ENCODE measurements around the gene SNED1. TPM values are rescaled to one million over a fixed set of nuclear protein-coding genes. Genes with fewer than 3 reads are reported as not detected.

SNED1 gene
- total and polyA plus RNA-seq, 9 of the 15 experiments (the other 6 are each of a cell fraction or from before 2014, with no cell fraction given): 0.03 to 0.07 (median 0.05) TPM; not detected in 5

DNA sequence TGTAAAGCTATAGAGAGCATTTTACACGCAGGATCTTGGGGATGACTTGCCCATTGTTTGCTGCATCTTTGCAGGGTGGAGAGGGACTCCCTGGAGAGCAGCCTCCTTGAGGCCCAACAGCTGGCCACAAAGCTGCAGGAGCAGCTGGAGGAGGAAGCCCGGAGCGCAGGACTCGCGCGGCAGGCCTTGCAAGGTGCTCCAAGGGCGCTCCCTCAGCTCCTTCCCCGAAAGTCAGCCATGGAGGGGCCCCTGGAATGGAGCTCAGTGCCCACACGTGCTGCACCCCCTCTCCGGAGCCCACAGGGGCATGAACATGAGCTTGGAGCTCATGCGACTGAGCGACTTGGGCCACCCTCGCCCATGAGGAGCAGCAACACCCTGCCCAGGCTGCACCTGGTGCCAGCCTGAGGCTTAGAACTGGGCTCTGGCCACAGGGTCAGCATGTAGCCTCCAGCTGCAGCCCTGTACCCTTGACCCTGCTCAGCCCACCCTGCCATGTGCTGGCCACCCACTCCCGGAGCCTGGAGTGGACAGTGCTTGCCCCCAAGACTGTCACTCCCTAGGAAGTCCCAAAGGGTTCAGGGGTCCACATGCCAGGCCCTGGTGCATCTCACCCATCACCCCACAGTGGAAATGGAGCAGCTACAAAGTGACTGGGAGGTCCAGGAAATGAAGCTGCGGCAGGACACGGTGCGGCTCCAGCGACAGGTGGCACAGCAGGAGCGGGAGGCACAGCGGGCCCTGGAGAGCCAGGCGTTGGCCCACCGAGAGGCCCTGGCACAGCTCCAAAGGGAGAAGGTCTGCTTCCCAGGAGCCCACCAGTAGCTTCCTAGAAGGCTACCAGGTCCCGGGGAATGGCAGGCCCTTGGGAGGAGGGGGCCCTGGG lies 49.3 kb upstream of the SNED1 start:
- no TSS peak for BruUV-seq (replicated peaks)
- FAIRE-seq (no peak), ATAC-seq (no peak), DNase-seq (ENCODE audit: extremely low read depth in 1 of 4, low spot score in 3 of 4) (no peak)
- Histone ChIP-seq H3K9me1 (ENCODE audit: control insufficient read depth, insufficient read depth, low read length) (no peaks in the 10 kb centered on the region), H3K79me2 (ENCODE audit: control insufficient read depth, insufficient read depth, low read length) (no peaks in the 10 kb centered on the region), H4K20me1 (replicated peaks; ENCODE audit: control insufficient read depth, insufficient read depth, low read length) (no peaks in the 10 kb centered on the region), H3K4me2 (ENCODE audit: insufficient read depth, low read length) (no peak overlapping the region), H3K27me3 (ENCODE audit: control insufficient read depth in 2 of 2, insufficient read depth in 2 of 2, low read length in 2 of 2) (peaks cover 0 to 13% of the 10 kb centered on the region in 2 experiments; a peak in 2 of 5 replicates), H3K4me1 (replicated peaks in 1 of 2; ENCODE audit: control insufficient read depth in 2 of 2, insufficient read depth in 2 of 2, low read length in 2 of 2) (no peaks in the 10 kb centered on the region), H3K36me3 (ENCODE audit: control insufficient read depth, insufficient read depth, low read length) (no peaks in the 10 kb centered on the region), H3K9ac (ENCODE audit: insufficient read depth in 1 of 2, low read depth in 2 of 2, low read length in 2 of 2) (no peak overlapping the region), H3K9me3 (replicated peaks; ENCODE audit: control insufficient read depth, insufficient read depth, low read depth, low read length) (no peaks in the 10 kb centered on the region), H2AFZ (ENCODE audit: low read depth, low read length) (no peak overlapping the region), H3K4me3 (no peak overlapping the region), H3K27ac (ENCODE audit: extremely low read depth, low read depth, low read length) (no peak overlapping the region)
- intact Hi-C loops (cut with micrococcal nuclease) (no loop called here), in situ Hi-C loops (cut with MboI) (no loop called here)
- WGBS (ENCODE audit: insufficient coverage, low coverage, missing lambda C conversion rate): 0% methylated on average over 17 of the region's 23 CpGs
- POLR2A ChIA-PET: interaction anchor here (0.6 to 1.1 kb wide), 2 partner anchors 16 to 58 kb away, joined by 3 read pairs; no protein-coding TSS in a partner anchor
- CTCF ChIA-PET (ENCODE audit: low intra/inter-chr PET ratio): no interaction called here
- no peak for TF ChIP-seq SRSF3 (IDR thresholded peaks at IDR 0.05; ENCODE audit: insufficient read depth, low read length)
- TF ChIP-seq ZNF551 (CRISPR knock-in tag; IDR thresholded peaks at IDR 0.05): no peak
- no peak for TF ChIP-seq CREBBP (IDR thresholded peaks at IDR 0.05; ENCODE audit: low read depth, low read length)
- TF ChIP-seq, protein P1, sequence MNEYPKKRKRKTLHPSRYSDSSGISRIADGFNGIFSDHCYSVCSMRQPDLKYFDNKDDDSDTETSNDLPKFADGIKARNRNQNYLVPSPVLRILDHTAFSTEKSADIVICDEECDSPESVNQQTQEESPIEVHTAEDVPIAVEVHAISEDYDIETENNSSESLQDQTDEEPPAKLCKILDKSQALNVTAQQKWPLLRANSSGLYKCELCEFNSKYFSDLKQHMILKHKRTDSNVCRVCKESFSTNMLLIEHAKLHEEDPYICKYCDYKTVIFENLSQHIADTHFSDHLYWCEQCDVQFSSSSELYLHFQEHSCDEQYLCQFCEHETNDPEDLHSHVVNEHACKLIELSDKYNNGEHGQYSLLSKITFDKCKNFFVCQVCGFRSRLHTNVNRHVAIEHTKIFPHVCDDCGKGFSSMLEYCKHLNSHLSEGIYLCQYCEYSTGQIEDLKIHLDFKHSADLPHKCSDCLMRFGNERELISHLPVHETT (CRISPR knock-in tag; conservative IDR thresholded peaks at IDR 0.05 in 1 of 2, IDR thresholded peaks at IDR 0.05 in 1 of 2): no peak
- no peak for TF ChIP-seq ZNF347 (CRISPR knock-in tag; IDR thresholded peaks at IDR 0.05; ENCODE audit: low read depth)
- TF ChIP-seq FUS (optimal IDR thresholded peaks at IDR 0.05; ENCODE audit: low read depth, low read length): no peak
- TF ChIP-seq SIN3B (IDR thresholded peaks at IDR 0.05; ENCODE audit: low read depth): no peak
- TF ChIP-seq ZNF354B (CRISPR knock-in tag; IDR thresholded peaks at IDR 0.05): no peak
- TF ChIP-seq SMARCA4 (IDR thresholded peaks at IDR 0.05): no peak
- TF ChIP-seq PRMT5 (CRISPR knock-in tag; IDR thresholded peaks at IDR 0.05): no peak
- TF ChIP-seq NEUROD1 (IDR thresholded peaks at IDR 0.05; ENCODE audit: borderline replicate concordance, low read depth, low read length, partially characterized antibody): no peak
- TF ChIP-seq, protein P2, sequence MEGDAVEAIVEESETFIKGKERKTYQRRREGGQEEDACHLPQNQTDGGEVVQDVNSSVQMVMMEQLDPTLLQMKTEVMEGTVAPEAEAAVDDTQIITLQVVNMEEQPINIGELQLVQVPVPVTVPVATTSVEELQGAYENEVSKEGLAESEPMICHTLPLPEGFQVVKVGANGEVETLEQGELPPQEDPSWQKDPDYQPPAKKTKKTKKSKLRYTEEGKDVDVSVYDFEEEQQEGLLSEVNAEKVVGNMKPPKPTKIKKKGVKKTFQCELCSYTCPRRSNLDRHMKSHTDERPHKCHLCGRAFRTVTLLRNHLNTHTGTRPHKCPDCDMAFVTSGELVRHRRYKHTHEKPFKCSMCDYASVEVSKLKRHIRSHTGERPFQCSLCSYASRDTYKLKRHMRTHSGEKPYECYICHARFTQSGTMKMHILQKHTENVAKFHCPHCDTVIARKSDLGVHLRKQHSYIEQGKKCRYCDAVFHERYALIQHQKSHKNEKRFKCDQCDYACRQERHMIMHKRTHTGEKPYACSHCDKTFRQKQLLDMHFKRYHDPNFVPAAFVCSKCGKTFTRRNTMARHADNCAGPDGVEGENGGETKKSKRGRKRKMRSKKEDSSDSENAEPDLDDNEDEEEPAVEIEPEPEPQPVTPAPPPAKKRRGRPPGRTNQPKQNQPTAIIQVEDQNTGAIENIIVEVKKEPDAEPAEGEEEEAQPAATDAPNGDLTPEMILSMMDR (IDR thresholded peaks at IDR 0.05 in 2 of 3, conservative IDR thresholded peaks at IDR 0.05 in 1 of 3; ENCODE audit: insufficient read depth in 2 of 3, low read depth in 1 of 3, low read length in 3 of 3): no peak
- TF ChIP-seq, protein P3, sequence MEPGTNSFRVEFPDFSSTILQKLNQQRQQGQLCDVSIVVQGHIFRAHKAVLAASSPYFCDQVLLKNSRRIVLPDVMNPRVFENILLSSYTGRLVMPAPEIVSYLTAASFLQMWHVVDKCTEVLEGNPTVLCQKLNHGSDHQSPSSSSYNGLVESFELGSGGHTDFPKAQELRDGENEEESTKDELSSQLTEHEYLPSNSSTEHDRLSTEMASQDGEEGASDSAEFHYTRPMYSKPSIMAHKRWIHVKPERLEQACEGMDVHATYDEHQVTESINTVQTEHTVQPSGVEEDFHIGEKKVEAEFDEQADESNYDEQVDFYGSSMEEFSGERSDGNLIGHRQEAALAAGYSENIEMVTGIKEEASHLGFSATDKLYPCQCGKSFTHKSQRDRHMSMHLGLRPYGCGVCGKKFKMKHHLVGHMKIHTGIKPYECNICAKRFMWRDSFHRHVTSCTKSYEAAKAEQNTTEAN (CRISPR knock-in tag; IDR thresholded peaks at IDR 0.05): no peak
- TF ChIP-seq, protein P4, sequence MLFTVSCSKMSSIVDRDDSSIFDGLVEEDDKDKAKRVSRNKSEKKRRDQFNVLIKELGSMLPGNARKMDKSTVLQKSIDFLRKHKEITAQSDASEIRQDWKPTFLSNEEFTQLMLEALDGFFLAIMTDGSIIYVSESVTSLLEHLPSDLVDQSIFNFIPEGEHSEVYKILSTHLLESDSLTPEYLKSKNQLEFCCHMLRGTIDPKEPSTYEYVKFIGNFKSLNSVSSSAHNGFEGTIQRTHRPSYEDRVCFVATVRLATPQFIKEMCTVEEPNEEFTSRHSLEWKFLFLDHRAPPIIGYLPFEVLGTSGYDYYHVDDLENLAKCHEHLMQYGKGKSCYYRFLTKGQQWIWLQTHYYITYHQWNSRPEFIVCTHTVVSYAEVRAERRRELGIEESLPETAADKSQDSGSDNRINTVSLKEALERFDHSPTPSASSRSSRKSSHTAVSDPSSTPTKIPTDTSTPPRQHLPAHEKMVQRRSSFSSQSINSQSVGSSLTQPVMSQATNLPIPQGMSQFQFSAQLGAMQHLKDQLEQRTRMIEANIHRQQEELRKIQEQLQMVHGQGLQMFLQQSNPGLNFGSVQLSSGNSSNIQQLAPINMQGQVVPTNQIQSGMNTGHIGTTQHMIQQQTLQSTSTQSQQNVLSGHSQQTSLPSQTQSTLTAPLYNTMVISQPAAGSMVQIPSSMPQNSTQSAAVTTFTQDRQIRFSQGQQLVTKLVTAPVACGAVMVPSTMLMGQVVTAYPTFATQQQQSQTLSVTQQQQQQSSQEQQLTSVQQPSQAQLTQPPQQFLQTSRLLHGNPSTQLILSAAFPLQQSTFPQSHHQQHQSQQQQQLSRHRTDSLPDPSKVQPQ (CRISPR knock-in tag; IDR thresholded peaks at IDR 0.05; ENCODE audit: borderline replicate concordance): no peak
